Measurements from ENCODE around the gene VASH2.
A peak's percentile ranks its signal among the peaks of the same experiment; 100 is the strongest.
"Not testable (repeated sequence)": the region's sequence is repeated elsewhere in the genome, so short reads cannot be mapped to it uniquely, and the experiment has no call there.

The VASH2 gene

DNA sequence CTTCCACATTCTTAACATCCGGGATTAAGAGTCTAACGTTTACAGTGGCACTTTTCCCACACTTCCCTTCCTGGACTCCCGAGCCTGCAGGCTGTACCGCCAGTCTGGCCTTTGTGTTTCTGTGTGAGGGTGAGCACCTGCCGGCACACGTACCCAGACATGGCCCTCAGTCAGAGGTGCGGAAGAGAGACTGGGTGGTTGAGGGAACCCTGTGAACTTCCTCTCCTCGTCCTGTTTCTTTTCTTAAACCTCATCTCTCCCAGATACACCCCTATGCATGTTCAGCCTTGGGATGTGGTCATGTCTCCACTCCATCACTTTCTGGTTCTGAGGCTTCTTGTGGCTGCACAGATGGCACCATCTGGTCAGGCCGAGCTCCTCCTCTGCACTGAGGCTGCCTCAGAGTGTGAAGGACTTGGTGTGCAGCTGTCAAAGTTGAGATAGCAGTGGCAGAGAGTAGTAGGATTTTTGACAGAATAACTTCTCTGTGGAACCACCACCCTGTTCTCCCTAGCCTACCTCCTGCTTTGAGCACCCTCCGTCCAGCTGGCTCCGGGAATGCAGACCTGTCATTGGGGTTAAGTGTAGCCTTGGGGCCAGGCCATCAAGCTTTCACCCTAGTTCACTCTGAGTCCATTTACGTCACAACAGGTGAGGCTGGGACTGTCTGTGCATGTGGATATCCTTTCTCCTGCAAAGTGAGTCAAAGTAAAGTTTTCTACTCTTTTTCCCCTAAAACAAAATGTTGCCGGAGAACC, 31.4 kb downstream of the VASH2 start:
- no peak for DNase-seq (ENCODE audit: low spot score)

DNA sequence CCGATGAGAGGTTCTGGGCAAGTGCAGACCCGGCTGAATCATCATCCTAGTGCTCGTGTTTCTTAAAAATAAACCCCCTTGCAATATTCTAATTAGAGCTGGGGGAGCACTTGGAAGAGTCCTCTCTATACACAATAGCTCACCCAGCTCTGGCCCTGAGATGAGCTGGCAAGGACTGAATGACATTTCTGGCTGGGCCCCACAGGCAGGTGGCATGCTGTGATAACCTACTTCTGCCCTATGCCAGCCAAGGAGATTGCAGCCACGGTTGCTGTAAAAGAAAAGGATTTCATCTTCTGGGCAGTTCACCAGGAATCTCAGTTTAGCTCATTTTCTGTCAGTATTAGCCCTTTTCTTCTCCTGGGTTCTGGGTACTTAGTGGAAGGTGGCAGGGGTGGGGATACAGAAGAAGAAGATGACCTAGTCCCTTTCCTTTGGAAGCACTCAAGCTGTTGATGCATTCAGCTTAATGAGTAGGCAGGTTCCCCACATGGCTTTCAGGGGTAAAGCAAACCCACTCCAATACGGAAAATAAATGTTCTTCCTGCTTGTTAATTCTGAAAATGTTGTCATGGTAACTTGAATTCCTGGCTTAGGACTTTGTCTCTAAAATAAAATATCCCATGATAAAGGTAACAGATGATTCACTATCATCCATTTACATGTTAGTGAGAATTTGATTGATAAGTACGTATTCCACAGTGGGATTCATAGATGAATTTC, 32.2 kb downstream of the VASH2 start:
- DNase-seq (ENCODE audit: low spot score): no peak

DNA sequence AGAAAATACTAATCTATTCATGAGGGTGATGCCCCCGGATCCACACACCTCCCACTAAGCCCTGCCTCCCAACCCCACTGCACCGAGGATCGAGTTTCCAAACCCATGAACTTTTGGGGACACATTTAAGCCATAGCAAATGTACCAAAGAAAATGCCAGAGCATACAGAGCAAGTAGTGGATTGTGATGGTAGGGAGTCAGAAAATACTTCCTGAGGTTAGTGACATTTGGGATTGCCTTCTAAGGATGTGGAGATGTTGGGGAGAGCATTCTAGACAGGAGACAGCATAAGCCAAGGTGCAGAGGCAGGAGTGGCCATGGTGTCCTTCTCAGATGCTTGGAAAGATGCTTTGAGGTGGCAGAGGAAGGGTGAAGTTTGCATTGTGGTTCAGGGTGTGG, 33.1 kb downstream of the VASH2 start:
- DNase-seq (ENCODE audit: low spot score): no peak

DNA sequence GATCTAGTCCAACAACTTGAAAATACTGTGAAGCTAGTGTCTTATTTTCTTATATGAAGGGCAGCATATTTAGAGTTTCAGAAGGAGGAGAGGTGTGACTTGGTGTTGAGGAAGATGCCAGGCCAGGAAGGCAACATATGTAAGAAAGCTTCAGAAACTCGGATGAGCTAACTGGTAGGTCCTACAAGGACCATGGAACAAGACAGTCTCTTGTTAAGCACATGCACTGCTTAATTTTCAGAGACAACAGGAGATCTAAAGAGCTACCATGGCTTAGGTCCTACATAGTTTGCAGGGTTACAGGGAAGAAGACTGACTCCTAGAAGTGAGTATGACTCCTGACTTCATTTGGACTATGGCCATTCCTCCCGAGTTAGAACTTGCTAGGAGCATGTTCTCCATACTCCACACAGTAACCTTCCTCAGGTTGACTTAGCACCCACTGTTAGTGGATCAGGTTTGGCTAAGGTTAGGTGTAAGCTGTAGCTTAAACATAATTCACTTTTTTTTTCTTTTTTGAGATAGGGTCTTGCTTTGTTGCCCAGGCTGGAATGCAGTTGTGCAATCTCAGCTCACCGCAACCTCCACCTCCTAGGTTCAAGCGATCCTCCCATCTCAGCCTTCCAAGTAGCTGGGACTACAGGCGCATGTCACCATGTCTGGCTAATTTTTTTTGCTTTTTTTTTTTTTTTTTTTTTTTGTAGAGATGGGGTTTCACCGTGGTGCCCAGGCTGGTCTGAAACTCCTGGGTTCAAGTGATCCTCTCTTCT, 34.4 kb downstream of the VASH2 start:
- DNase-seq (ENCODE audit: low spot score): no peak

DNA sequence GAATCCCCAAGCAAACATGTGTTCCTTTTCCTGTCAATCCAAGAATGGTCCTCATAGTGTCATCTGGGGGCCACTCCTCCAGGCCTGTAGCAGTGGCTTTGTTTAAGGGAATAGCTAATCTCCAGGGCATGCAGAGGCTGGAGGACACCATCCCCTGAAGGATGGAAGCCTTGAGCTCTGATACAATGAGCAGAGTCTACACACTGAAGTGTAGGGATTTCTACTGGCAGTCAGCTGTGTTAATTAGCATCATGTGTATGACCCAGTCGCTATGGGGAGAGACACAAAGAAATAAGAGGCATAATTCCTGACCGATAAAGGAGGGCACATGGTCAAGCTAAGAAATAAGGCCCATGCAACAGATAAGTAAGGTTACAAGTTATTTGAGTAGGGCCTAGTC, 36.2 kb downstream of the VASH2 start:
- no peak for DNase-seq (ENCODE audit: low spot score)

DNA sequence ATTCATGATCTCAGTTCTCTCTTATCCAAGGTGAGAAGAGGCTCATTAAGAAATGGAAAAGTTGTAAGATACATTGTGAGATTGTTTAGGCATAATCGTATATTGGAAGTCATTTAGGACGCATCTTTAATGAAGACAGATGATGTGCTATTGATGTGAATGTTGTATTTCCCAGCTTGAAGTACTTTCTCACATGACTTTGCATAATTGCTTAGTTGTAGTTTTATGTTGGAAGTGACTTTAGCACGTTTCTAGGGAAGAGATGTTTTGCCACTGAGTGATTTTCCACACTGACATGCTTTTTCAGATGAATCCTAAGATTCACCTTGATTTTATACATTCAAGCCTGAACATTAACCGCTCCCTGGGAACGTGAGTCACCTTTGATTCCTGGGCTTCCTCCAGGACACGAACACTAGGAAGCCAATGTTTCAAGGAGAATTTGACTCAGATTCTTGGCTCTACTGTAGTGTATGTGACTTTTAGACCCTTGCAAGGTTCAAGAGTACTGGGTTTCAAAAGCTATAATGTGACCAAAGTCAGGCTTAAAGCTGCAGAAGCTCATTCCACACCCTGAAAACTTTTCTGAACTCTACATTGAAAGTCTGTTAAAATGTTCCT, 37.5 kb downstream of the VASH2 start:
- no peak for DNase-seq (ENCODE audit: low spot score)

DNA sequence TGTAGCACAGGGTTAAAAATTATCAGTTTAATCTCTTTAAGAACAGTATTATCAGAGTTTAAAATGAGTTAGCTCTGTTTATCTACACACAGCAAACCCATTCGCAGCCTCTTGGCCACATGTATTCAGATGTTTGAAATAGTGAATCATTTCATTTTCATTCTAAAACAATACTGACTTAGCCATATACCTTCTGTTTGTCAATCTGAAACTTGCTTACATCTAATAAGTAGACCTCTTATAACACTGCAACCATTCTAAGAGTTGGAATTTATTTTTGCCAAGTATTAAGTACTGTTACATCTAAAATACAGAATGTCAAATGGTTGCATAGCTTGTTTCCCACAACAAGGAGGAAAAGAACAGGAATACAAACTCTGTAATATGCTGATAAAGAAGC, 39.9 kb downstream of the VASH2 start:
- no peak for DNase-seq (ENCODE audit: low spot score)

DNA sequence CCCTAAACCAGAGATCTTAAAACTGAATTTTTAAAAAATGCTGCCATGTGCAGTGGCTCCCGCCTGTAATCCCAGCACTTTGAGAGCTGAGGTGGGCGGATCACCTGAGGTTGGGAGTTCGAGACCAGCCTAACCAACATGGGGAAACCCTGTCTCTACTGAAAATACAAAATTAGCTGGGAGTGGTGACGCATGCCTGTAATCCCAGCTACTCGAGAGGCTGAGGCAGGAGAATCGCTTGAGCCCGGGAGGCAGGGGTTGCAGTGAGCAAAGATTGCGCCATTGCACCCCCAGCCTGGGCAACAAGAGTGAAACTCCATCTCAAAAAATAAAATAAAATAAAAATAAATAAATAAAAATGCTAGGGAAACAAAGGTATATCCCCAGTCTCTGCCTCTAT, 43.6 kb downstream of the VASH2 start:
- not testable (repeated sequence) for DNase-seq (ENCODE audit: low spot score)

DNA sequence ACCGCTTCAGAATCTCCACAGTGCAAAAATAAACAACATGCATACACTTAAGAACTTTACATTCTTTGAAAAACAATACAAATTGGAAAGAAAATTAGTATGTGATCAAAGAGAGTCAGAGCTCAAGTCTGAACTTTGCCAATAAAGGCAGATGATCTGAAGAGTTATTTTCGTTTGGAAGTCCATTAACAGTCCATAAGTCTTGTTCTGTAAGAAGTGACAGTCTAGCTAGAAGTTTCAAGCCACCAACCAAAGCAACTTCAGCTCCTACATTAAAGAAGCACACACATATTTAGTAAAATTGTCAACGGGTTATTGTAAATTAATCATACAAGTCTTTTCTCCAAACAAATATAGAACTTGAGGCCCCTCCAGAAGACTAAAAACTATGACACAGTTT, 44.6 kb downstream of the VASH2 start:
- no peak for DNase-seq (ENCODE audit: low spot score)

DNA sequence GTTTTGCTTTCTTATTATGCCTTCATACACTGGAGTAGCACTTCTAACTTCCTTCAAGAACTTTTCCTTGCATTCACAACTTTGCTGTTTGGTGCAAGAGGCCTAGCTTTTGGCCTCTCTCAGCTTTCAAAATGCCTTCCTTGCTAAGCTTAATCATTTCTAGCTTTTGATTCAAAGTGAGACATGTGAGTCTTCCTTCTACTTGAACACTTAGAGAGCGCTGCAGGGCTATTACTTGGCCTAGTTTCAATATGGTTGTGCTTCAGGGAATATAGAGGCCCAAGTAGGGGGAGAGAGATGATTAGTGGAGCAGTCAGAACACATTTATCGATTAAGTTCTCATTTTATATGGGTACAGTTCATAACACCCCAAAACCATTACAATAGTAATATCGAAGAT, 52.9 kb downstream of the VASH2 start:
- DNase-seq (ENCODE audit: low spot score): no peak

DNA sequence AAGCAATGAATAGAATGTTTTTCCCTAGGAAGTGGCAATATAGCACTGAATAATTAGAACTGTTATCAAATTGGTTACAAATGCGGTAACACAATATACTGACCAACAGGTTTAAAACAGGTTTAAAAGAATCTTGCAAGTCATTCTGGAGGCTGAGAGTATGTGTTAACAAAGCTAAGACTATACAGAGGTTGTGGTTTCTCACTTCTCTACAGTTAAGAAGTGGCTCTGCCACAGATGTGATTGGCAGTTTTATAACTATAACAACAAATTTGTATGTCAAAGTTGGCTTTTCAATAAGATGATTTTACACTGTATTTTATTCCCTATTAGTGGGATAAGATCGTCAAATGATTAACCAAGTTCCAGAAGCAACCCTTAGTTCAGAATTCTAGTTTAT, 58.2 kb downstream of the VASH2 start:
- DNase-seq (ENCODE audit: low spot score): no peak

DNA sequence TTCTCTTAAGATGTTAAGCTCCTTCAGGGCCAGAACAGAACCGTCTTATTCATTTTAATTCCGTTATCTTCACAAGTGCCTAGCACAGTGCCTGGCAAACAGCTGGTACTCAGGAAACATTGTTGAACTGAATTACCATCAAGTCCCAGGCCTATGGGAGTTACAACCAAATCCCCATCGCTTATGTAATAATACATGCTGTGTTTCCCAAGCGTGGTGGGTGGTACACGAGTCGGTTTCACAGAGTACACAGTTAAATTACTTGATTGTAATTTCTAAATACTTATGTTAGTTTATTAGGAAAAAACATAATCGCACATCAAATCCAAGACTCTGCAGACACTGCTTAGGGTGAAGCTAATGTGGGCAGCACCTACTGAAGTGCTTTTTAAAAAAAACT, 64.3 kb downstream of the VASH2 start:
- no peak for DNase-seq (ENCODE audit: low spot score)

DNA sequence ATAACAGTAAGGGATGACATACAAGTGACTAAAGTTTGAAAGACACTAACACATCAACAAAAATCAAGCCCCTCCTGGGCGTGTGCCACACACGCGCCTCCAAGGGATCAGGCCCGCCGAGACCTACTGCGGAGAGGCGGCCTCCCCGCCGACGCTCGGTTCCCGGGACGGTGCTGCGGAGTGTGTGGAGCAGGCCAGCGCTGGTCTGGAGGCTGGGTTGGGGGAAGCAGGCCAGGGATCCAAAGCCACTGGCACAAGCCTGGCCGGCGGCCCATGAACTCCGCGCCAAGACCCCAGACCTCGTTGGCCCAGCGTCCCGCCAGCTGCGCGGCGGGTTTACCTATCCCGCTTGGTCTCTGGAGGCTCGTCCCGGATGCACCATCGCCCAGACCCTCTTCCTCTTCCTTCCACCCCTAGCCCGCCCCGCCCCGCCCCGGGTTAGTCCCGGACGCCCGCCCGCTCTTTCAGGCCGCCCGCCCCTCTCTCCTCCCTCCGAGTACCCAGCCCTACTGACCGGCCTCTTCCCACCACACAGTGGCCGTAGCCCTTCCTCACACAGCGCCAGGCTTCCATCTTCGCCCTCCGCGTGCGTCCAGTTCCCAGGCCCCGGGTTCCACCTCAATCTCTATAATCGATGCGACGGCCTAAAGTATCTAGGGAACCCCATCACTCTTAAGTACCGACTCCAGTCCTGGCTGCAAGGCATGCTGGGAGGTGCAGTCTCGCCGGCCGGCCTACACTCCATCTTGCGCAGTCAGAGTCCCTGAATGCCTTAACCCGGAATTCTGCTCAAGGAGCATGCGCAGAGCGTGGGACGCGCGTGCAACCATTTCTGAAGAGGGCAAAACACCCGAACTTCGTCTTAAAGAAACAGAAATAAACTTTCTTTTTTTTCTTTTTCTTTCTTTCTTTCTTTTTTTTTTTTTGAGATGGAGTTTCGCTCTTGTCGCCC, 65.0 kb downstream of the VASH2 start, which contains the start of gene ANGEL2:
Gene ANGEL2, minus strand, starts transcription at position 769 of the 952 bp plus-strand sequence. Its CDS starts 196 bp downstream, at position 573.
- peak; percentile 98 for DNase-seq (ENCODE audit: low spot score)

DNA sequence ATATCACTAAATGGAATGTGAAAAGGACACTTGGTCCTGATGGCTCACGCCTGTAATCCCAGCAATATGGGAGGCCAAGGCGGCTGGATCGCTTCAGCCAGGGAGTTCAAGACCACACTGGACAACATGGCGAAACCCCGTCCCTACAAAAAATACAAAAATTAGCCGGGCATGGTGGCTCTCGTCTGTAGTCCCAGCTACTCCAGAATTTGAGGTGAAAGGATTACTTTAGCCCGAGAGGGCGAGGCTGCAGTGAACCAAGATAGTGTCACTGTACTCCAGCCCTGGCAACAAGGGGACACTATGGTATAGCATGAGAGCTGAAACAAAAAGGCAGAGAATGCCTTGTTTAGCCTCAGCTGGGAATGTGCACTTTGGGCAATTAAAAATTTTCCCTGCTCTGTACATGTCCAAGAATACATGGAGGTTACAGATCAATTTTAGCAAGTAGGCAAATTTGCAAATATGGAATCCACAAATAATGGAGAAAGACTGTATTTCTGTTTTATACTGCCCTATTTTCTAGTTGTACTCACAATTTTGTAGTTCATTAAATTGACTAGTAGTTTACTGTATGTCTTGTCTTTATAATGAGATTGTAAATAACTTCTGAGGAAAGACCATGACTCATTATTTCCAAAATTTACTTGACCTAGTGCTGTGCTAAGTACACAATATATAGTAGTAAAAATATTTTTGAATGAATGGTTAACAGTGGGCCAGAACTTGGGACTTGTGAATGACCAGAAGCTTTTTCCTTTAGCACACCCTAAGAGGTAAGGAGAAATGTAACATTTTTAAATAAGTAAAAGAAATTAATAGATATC, 67.3 kb downstream of the VASH2 start:
- no peak for DNase-seq (ENCODE audit: low spot score)

DNA sequence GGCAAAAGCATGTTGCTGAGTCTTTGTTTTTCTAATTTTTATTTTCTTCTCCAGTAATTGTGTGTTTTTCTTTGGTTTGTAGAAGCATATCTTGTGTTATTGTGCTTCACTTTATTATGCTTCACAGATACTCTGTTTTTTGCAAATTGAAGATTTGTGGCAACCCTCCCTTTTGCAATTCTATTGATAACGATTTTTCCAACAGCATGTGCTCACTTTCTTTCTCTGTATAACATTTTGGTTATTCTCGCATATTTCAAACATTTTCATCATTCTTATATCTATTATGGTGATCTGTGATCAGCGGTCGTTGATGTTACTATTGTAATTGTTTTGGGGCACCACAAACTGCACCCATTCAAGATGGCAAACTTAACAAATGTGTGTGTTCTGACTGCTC, 69.1 kb downstream of the VASH2 start:
- no peak for DNase-seq (ENCODE audit: low spot score)

DNA sequence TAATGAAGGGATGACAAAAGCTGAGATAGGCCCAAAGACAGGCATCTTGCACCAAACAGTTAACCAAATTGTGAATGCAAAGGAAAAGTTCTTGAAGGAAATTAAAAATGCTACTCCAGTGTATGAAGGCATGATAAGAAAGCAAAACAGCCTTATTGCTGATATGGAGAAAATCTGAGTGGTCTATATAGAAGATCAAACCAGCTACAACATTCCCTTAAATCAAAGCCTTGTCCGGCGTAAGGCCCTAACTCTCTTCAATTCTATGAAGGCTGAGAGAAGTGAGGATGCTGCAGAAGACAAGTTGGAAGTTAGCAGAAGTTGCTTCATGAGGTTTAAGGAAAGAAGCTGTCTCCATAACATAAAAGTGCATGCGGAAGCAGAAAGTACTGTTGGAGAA, 69.7 kb downstream of the VASH2 start:
- no peak for DNase-seq (ENCODE audit: low spot score)

DNA sequence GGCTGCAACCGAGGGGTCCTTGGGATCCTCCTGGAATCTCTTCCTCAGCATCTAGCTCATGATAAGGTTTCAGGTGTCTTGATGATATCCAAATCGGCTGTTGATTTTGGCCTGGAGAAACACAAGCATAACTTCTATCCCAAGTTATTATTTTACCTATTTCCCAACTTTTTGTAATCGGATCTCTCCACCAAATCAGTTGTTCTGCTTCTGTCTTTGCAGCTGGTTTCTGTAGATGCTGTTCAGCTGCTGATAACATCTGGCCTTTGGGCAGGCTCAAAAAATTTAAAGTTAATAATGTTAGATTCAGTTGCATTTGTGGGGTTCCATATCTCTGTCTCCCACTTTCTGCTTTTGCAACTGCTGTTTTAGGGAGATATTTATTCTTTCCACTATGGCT, 76.7 kb downstream of the VASH2 start:
- not testable (repeated sequence) for DNase-seq (ENCODE audit: low spot score)

DNA sequence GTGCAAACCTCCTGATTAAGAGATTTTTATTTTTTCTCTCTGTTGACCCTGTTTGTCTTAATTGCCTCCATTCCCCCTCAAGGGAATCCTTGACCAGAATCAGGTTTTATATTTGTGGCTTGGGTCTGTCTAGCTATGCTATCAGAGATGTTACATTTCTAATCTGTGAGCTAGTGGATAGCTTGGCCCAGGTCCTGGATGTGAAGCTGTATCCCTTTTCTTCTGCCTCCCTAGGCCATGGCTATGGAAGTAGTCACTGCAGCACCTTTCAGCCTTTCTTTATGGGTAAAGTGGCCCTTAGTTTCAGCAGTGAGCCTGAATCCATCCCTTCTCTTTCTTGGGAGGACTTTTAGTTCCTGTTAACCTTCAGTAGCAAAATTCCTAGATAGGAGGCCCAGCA, 82.3 kb downstream of the VASH2 start:
- DNase-seq (ENCODE audit: low spot score): no peak

DNA sequence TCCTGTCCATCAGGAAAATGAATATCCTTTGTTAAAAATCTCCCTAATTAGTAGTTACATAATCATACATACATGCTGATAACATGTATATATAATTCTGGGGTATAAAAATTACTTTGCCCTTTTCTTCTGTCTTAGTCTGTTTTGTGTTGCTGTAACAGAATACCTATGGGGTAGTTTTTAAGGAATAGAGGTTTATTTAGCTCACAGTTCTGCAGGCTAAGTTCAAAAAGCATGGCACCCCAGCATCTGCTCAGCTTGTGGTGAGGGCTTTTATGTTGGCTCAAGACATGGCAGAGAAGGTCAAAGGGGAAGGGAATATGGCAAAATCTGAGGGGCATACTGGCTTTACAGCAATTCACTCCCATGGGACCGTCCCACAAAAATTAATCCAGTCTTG, 84.4 kb downstream of the VASH2 start:
- DNase-seq (ENCODE audit: low spot score): no peak

DNA sequence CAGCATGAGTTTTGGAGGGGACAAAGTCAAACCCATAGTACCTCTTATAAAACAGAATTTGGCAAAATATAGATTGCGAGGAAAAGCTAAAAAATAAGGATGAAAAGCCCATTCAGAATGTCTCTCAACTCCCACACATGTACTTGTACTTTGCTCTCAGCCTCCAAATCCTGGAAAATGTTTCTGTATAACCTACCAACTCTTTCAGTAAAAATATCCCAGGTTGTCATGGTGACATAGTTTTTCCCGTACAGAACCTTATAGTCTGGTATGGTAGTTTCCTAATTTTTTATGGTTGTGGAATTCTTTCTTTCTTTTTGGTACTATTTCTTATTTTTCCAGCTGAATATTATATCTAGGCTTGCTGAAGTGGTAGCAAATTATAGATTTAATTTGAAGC, 85.2 kb downstream of the VASH2 start:
- DNase-seq (ENCODE audit: low spot score): no peak
